Iris pigment epithelial cell (primary cell): ENCODE measurements around the gene PLPPR3.

Experiments used
- DNase-seq: peaks from one replicate; pipeline ENCODE4 v3.0.0-alpha.2; 2011; ENCODE audit warnings: low read depth

Gene PLPPR3

GRCh38 chr19:810077-810855 lies 11.5 kb downstream of the PLPPR3 start:
- DNase-seq = no peak

GRCh38 chr19:808423-808775 lies 13.4 kb downstream of the PLPPR3 start:
- DNase-seq = no peak

- DNase-seq = no peak
Measured at GRCh38 chr19:807627-808422, 13.9 kb downstream of the PLPPR3 start.

GRCh38 chr19:806815-807421 lies 14.8 kb downstream of the PLPPR3 start:
- DNase-seq = no peak

- DNase-seq = no peak
Measured at GRCh38 chr19:805600-806550, 15.9 kb downstream of the PLPPR3 start.

- DNase-seq = no peak
Measured at GRCh38 chr19:805166-805551, 16.6 kb downstream of the PLPPR3 start.

- DNase-seq = no peak
Measured at GRCh38 chr19:804419-805165, 17.2 kb downstream of the PLPPR3 start.

GRCh38 chr19:803686-804418 lies 17.9 kb downstream of the PLPPR3 start:
- DNase-seq = no peak

GRCh38 chr19:803099-803561 lies 18.6 kb downstream of the PLPPR3 start:
- no peak for DNase-seq

GRCh38 chr19:802498-803098 lies 19.2 kb downstream of the PLPPR3 start:
- peak; percentile 74 for DNase-seq

GRCh38 chr19:801861-802497 lies 19.8 kb downstream of the PLPPR3 start:
- peak; percentile 77 for DNase-seq

GRCh38 chr19:801030-801860 lies 20.5 kb downstream of the PLPPR3 start:
- DNase-seq = no peak

- DNase-seq = peak; percentile 67
Measured at GRCh38 chr19:800360-801029, 21.3 kb downstream of the PLPPR3 start.

- DNase-seq = peak; percentile 53
Measured at GRCh38 chr19:799076-799881, 22.5 kb downstream of the PLPPR3 start.

- DNase-seq = peak; percentile 29
Measured at GRCh38 chr19:798415-799075, 23.2 kb downstream of the PLPPR3 start.
